ENCODE data around the gene PTPN2. TPM values are rescaled to one million over a fixed set of nuclear protein-coding genes. Genes with fewer than 3 reads are reported as not detected.
"Not testable (repeated sequence)": the region's sequence is repeated elsewhere in the genome, so short reads cannot be mapped to it uniquely, and the experiment has no call there.

PTPN2 gene
- total RNA-seq, 1 donor from 2014 or later, result 72.5 TPM

DNA sequence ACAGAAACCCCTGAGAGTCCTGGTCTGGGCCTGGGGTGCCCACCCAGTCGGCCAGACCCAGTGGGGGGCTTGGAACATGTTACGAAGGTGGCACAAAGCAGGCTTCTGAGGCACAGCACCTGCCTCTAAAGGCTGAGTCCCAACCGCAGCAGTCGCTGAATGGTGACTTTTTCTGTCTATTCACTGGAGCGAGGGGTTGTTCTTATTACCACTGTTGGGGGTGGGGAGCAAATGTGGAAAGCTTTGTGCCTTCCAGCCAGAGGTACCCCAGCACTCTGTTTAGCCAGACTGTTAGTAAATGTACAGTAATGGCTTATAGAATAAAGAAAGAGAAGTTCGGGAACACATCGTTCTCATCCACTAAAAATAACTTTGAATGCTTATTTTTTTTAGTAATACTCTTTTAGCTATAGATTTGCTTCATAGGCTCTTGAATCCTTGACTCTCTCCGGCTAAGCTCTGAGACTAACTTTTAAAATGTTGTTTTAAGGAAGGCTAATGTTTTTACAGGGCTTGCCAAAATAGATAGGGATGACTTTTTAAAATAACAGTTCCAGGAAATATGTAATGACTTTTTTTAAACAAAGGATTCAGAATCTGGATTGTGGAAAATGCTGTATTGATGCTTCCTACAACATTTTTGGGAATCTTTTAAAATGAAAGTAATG is 23.4 kb upstream of the PTPN2 start:
- H3K27me3 Mint-ChIP-seq, result peaks cover 16% of the 10 kb centered on the region
- no peaks in the 10 kb centered on the region for H3K36me3 Mint-ChIP-seq (ENCODE audit: low read depth)
- H3K9me3 Mint-ChIP-seq, result no peaks in the 10 kb centered on the region
- no peak overlapping the region for H3K4me3 Mint-ChIP-seq
- H3K4me1 Mint-ChIP-seq, result peaks cover 14% of the 10 kb centered on the region
- no peak overlapping the region for H3K27ac Mint-ChIP-seq
- intact Hi-C loops (cut with micrococcal nuclease), result no loop called here
- DNase-seq, result no peak

DNA sequence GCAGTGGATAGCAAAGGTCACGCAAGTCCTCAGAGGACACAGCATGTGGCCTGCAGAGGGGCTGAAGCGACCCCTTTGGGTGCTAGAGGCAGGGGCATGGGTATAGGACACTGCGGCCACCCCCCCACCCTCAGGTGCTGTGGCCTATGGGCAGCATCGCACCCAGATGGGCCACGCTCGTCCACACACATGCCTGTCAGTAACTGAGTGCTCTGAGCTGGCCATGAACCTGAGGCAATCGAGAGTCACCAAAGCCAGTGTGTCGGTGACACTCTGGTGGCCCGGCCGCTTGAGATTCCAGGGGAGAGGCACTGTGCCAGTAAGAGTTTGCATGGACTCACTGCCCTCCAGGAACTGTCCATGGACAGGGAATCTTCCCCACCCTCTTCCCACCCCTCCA is 22.7 kb upstream of the PTPN2 start:
- no peaks in the 10 kb centered on the region for H3K36me3 Mint-ChIP-seq (ENCODE audit: low read depth)
- DNase-seq, result no peak
- no peaks in the 10 kb centered on the region for H3K9me3 Mint-ChIP-seq
- H3K4me3 Mint-ChIP-seq, result no peak overlapping the region
- H3K4me1 Mint-ChIP-seq, result peaks cover 14% of the 10 kb centered on the region
- intact Hi-C loops (cut with micrococcal nuclease), result no loop called here
- H3K27ac Mint-ChIP-seq, result no peak overlapping the region
- peaks cover 20% of the 10 kb centered on the region for H3K27me3 Mint-ChIP-seq

DNA sequence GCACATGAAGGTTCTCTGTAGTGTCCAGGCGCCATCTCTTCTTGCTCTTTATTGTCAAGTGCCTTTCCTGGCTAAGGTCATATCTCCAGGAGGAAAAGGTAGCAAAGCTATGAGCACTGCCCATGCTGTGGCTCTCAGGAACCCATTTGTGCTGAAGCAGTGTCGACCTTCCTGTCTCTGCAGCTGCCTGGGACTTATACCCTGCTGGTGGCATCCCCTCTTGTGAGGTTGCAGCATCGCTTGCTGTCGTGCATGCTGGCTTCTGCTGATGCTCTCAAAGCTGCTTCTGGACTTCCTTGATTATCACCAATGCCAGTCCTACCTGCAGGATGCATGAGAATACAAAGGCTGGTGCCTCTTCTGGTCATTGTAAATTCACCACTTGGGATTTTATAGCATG is 22.1 kb upstream of the PTPN2 start:
- Mint-ChIP-seq H3K27me3 (peaks cover 19% of the 10 kb centered on the region), H3K9me3 (no peaks in the 10 kb centered on the region), H3K27ac (no peak overlapping the region), H3K4me1 (peaks cover 11% of the 10 kb centered on the region), H3K4me3 (no peak overlapping the region), H3K36me3 (ENCODE audit: low read depth) (no peaks in the 10 kb centered on the region)
- DNase-seq, result no peak
- intact Hi-C loops (cut with micrococcal nuclease), result no loop called here

DNA sequence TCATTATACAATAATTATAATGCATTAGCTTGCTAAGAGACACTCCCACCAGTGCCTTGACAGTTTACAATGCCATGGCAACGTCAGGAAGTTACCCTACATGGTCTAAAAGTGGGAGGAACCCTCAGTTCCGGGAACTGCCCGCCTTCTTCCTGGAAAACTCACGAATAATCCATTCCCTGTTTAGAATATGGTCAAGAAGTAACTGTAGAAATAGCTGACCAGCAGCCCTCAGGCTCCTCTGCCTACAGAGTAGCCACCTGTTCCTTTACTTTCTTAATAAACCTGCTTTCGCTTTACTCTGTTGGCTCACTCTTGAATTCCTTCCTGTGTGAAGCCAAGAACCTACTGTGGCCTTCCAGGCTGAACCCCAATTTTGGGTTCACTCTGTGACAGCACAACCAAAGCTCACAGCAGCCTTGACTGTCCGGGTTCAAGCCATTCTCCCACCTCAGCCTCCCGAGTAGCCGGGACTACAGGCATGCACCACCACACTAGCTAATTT is 20.0 kb upstream of the PTPN2 start:
- intact Hi-C loops (cut with micrococcal nuclease), result no loop called here
- Mint-ChIP-seq H3K27me3 (peaks cover 25% of the 10 kb centered on the region), H3K4me3 (peak overlapping the region; percentile 53), H3K4me1 (peaks cover 8% of the 10 kb centered on the region), H3K27ac (peak overlapping the region; percentile 79), H3K36me3 (ENCODE audit: low read depth) (no peaks in the 10 kb centered on the region), H3K9me3 (no peaks in the 10 kb centered on the region)
- DNase-seq, result peak; percentile 90

DNA sequence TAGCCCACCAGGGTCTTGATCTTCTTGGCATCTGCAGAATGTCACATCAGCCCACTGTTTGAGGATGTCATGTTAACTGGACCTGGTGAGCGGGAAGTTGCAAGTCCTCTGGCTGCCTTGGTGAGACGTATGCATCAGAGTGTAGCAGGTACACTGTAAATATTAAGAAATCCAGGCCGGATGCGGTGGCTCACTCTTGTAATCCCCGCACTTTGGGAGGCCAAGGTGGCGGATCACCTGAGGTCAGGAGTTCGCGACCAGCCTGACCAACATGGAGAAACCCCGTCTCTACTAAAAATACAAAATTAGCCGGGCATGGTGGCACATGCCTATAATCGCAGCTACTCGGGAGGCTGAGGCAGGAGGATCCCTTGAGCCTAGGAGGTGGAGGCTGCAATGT is 17.2 kb upstream of the PTPN2 start:
- H3K36me3 Mint-ChIP-seq (ENCODE audit: low read depth); H3K27ac Mint-ChIP-seq; H3K4me3 Mint-ChIP-seq; DNase-seq; H3K9me3 Mint-ChIP-seq; intact Hi-C loops (cut with micrococcal nuclease): not testable (repeated sequence)
- Mint-ChIP-seq H3K27me3 (peaks cover 29% of the 10 kb centered on the region), H3K4me1 (peaks cover 10% of the 10 kb centered on the region)

DNA sequence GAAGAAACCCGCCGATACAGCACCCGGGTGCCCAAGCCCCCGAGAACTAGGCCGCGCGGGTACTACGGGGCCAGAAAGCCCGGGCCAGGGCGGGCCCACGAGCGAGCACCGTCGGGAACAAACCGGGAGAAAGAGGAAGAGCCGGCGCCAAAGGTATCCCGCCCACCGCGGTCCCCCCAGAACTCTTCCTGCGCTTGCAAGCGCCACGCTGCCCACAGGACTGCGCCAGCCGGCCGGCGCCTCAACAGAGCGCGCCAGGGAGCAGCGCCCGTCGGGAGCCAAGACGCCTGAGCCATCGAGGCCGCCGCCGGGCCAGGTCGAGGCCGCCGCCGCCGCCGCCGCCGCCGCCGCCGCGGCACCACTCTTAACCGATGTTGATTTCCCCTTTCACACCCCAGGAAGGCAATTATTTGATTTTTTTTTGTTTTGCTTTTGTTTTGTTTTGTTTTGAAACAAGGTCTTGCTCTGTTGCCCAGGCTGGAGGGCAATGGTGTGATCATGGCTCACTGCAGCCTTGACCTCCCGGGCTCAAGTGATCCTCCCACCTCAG is 12.8 kb upstream of the PTPN2 start:
- intact Hi-C loops (cut with micrococcal nuclease); H3K27ac Mint-ChIP-seq; DNase-seq; H3K9me3 Mint-ChIP-seq; H3K36me3 Mint-ChIP-seq (ENCODE audit: low read depth): not testable (repeated sequence)
- Mint-ChIP-seq H3K4me1 (peaks cover 16% of the 10 kb centered on the region), H3K4me3 (peak overlapping the region; percentile 57), H3K27me3 (peaks cover 34% of the 10 kb centered on the region)

DNA sequence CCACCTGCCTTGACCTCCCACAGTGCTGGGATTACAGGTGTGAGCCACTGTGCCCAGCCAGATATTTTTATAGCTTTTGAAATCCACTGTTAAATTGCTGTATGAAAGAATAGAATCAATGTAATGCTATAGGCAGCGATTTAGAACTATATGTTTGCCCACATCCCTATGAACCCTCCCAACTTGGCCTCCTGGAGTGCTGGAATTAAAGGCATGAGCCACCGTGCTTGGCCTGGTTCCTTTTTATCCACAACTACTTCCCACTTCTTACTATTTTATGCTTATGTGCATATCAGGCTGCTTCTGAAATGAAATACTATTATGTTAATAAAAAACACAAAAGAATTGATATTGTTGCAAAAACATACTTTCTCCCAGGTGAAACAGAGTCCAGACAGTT is 11.6 kb upstream of the PTPN2 start:
- DNase-seq, result no peak
- Mint-ChIP-seq H3K27me3 (peaks cover 31% of the 10 kb centered on the region), H3K4me1 (peaks cover 16% of the 10 kb centered on the region), H3K27ac (no peak overlapping the region), H3K9me3 (peaks cover under 1% of the 10 kb centered on the region), H3K36me3 (ENCODE audit: low read depth) (no peaks in the 10 kb centered on the region), H3K4me3 (no peak overlapping the region)
- intact Hi-C loops (cut with micrococcal nuclease), result no loop called here

DNA sequence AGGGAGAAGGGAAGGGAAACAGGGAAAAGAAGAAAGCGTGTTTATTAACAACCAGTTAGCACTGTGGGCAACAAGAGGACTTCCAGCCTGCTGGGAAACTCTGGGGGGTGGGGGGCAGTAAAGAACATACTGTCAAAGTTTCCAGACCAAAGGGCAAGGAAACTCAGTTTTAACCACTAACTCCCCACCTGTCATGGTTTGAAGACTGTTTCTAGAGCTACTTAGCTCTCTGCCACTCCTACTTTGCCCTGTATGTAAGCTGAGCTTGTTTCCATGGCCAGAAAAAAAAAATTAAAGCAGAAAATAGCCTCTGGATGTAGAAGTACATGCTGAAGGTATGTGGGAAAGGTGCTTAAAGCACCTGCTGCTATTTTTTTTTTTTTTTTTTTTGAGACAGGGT is 11.0 kb upstream of the PTPN2 start:
- H3K4me1 Mint-ChIP-seq, result peaks cover 16% of the 10 kb centered on the region
- no peak for DNase-seq
- H3K27ac Mint-ChIP-seq, result no peak overlapping the region
- peaks cover 4% of the 10 kb centered on the region for H3K9me3 Mint-ChIP-seq
- H3K27me3 Mint-ChIP-seq, result peaks cover 31% of the 10 kb centered on the region
- H3K4me3 Mint-ChIP-seq, result no peak overlapping the region
- intact Hi-C loops (cut with micrococcal nuclease), result no loop called here
- H3K36me3 Mint-ChIP-seq (ENCODE audit: low read depth), result no peaks in the 10 kb centered on the region

DNA sequence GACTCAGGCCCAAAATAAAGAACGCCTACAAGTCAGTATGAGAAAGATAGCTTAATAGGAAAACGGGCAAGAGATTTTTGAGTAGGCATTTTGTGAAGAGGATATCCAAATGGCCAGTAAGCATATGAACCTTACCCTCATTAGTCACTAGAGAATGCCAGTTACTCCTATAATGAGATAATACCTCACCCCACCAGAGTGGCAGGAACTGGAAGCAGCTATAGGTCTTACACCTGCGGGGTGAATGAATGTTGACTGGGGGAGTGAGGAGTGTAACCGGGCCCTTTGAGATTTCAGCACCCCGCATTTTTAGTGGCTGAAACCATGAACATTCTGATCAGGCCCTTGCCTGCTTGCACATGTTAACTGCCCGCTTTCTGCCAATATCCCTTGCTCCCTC is 7.5 kb upstream of the PTPN2 start:
- H3K4me1 Mint-ChIP-seq, result peaks cover 15% of the 10 kb centered on the region
- no peak overlapping the region for H3K4me3 Mint-ChIP-seq
- peaks cover 11% of the 10 kb centered on the region for H3K27me3 Mint-ChIP-seq
- H3K9me3 Mint-ChIP-seq, result peaks cover 4% of the 10 kb centered on the region
- intact Hi-C loops (cut with micrococcal nuclease), result loop anchor here (5.0 kb wide), 1 partner anchor 41 kb away; no protein-coding TSS in a partner anchor
- no peaks in the 10 kb centered on the region for H3K36me3 Mint-ChIP-seq (ENCODE audit: low read depth)
- H3K27ac Mint-ChIP-seq, result no peak overlapping the region
- no peak for DNase-seq

DNA sequence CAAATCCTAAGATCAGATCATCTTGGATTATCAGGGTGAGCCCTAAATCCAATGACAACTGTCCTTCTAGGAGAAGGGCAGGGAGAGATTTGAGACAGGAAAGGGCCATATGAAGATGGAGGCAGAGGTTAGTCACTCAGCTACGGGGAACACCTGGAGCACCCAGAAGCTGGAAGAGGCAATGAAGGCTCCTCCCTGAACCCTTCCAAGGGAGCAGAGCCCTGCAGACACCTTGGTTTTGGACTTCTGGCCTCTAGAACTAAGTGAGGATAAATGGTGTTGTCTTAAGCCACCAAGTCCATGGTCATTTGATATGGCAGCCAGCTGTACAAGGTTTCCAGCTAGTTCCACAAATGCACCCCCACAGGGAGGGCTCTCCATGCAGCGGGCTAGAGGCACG is 6.9 kb upstream of the PTPN2 start:
- Mint-ChIP-seq H3K36me3 (ENCODE audit: low read depth) (no peaks in the 10 kb centered on the region), H3K4me3 (no peak overlapping the region), H3K27me3 (peaks cover 9% of the 10 kb centered on the region), H3K9me3 (peaks cover 4% of the 10 kb centered on the region), H3K4me1 (peaks cover 16% of the 10 kb centered on the region), H3K27ac (no peak overlapping the region)
- no peak for DNase-seq
- intact Hi-C loops (cut with micrococcal nuclease), result loop anchor here (5.0 kb wide), 1 partner anchor 41 kb away; no protein-coding TSS in a partner anchor

DNA sequence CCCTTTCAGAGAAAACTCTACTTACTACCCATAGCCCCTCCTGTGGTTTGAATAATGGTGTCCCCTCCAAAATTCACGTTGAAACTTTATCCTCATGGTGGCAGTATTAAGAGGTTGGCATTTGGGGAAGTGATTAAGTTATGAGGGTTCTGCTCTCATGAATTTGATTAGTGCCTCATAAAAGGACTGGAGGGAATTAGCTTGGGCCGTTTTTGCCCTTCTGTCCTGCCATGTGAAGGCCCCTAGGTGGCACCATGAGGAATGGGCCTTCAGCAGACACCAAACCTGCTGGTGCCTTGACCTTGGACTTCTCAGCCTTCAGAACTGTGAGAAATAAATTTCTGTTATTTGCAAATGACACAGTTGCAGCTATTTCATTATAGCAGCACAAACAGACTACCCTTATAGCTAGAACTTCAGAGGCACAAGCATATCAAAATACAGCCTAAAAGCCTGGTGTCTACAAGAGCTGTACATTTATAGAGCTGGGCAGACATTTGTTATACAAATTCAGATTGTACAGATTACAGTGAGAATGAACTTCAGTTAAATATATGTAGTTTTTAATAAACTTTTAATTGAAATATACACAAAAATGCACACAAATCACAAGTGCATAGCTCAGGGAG is 2.6 kb upstream of the PTPN2 start:
- intact Hi-C loops (cut with micrococcal nuclease), result no loop called here
- peaks cover 4% of the 10 kb centered on the region for H3K36me3 Mint-ChIP-seq (ENCODE audit: low read depth)
- no peaks in the 10 kb centered on the region for H3K27me3 Mint-ChIP-seq
- peaks cover 4% of the 10 kb centered on the region for H3K9me3 Mint-ChIP-seq
- H3K27ac Mint-ChIP-seq, result no peak overlapping the region
- no peak for DNase-seq
- H3K4me3 Mint-ChIP-seq, result no peak overlapping the region
- peaks cover 32% of the 10 kb centered on the region for H3K4me1 Mint-ChIP-seq

DNA sequence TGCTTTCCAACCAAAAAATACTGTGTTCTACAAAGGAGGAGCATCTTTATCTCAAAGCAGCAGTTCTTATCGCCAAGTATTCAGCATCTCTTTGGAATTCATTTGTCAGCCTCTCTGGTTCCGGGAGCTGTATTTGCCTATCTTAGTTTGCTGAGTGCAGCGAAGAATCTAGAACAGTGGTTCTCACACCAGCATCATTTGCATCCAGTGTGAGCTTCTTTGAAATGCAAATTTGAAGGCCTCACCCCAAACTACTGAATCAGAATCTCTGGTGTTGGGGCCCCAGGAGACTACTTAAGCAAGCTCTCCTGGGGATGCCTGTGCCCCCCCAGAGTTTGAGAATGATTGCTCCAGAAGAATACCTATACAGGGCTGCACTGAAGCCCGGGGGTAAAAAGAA is 1.5 kb upstream of the PTPN2 start:
- Mint-ChIP-seq H3K9me3 (peaks cover 2% of the 10 kb centered on the region), H3K36me3 (ENCODE audit: low read depth) (peaks cover 12% of the 10 kb centered on the region), H3K27me3 (no peaks in the 10 kb centered on the region), H3K4me3 (peak overlapping the region; percentile 90), H3K4me1 (peaks cover 43% of the 10 kb centered on the region), H3K27ac (no peak overlapping the region)
- DNase-seq, result no peak
- intact Hi-C loops (cut with micrococcal nuclease), result no loop called here

DNA sequence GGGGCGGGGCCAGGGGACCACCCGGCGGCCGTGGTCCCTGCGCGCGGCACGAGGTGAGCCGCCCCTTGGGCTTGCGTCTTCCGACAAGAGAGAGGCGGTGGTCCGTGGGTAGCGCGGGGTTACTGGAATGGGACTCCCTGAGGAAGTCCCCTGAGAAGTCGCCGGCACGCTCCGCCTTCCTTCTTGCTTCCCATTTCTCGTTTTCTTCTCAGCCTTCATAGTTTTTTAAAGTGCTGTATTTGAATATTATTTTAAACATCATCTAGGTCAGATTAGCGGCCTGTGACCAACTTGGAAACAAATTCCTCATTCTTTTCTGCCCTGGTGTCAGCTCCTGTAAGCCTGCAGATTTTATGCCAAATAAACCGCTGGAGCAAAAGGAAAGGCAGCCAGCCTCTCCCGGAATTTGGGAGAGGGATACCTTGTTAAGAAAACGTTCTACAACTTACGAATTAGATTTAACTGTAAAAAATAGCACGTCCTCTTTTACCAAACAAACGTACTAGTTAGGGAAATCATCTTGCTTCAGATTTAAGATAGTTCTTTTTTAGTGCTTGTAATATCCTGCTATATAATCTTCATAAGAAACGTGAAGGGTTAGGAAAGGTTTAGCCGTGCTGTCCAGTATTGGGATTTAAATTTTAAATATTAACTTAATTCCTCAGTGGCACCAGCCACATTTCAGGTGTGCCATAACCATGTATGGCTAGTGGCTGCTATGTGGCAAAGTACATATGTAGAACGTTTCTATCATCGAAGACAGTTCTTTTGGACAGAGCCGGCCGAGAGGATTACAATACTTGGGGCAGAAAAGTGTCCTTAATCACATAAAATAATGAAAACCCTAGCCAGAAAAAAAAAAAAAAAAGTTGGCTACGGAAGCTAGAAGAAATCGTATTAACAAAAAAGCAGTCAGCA is 628 bp upstream of the PTPN2 start:
- peak overlapping the region; percentile 92 for H3K27ac Mint-ChIP-seq
- intact Hi-C loops (cut with micrococcal nuclease), result loop anchor here (1.0 kb wide), 3 partner anchors 63 to 507 kb away; partner anchors contain the start of genes AFG3L2 and CEP192
- H3K4me3 Mint-ChIP-seq, result peak overlapping the region; percentile 90
- DNase-seq, result peak; percentile 62
- no peaks in the 10 kb centered on the region for H3K9me3 Mint-ChIP-seq
- H3K36me3 Mint-ChIP-seq (ENCODE audit: low read depth), result peaks cover 13% of the 10 kb centered on the region
- peaks cover 51% of the 10 kb centered on the region for H3K4me1 Mint-ChIP-seq
- H3K27me3 Mint-ChIP-seq, result no peaks in the 10 kb centered on the region
